CD4-positive, alpha-beta T cell treated with Interleukin-10 for 1 hour (primary cell): ENCODE results near the gene PLA2G2A.
"Not testable (repeated sequence)": the region's sequence is repeated elsewhere in the genome, so short reads cannot be mapped to it uniquely, and the experiment has no call there.

Experiments
- DNase-seq: peaks from one replicate; pipeline ENCODE4 v3.0.0-alpha.2; 2020

Gene PLA2G2A

DNA sequence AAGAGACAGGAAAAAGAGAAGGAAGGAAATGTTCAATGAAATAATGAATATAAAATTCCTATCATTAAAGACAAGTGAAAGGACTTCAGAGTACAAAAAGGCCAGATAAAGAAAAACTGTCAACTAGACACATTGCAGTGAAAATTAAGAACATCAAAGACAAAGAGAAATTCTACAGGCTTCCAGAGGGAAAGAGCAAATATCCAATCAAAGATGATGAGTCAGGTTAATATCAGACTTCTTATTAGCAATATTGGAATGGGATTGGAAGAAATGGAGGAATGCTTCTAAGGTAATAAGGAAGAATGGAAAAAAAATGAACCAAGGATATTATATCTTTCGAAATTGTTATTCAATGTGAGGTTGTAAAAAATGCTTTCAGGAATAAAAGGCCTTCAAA, 7.8 kb downstream of the PLA2G2A start:
- no peak for DNase-seq

DNA sequence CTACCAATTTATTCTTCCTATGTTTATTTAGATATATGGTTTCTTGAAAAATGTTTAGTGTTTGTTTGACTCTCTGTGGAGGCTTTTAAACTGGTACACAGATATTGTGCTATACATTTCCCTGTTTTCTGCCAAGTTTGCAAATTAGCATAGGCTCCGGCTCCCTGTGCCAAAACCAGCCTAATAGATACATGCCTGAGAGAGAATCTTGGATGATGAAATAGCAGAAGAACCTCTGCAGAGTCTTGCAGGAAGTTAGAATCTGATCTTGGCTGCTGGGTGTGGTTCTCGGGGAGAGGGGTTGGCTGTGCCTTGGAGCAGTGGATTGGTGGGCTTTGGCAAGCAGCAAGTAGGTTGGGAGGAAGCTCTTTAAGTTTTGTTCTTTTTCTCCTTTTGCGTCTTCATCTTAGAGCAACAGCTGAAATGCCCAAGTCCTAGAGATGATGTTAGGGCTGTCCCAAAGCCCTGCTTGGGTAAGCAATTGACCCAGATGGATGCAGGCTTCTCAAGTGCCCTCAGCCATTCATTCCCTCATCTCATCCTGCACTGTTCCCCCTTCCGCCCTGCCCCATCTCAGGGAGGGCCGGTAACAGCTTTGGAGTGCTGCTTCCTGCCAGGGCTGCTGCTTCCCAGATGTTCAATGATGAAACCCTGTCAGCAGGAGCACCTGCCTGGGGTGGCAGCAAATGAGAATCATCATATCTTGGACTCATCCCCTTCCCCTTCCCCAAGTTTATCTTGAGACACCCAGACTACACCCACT, 9.3 kb downstream of the PLA2G2A start:
- no peak for DNase-seq

DNA sequence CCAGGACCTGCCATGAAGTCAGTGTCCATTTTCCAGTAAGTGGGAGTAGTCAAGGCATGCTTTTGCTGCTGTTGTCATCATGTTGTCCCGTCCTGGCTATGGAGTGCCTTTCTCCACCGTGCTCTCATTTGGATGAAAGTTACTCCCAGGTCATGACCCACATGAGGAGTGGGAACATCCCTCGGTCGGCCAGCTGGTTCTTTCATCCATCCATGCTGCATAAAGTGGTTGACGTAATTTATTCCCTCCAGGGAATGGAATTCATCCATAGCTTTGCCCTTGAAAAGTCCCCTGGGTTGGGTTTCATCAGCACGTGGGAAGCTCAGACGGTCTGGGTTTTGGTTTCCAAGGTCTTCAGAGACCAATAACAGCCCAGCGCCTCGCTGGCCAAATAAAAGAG, 11.6 kb downstream of the PLA2G2A start:
- DNase-seq, result no peak

DNA sequence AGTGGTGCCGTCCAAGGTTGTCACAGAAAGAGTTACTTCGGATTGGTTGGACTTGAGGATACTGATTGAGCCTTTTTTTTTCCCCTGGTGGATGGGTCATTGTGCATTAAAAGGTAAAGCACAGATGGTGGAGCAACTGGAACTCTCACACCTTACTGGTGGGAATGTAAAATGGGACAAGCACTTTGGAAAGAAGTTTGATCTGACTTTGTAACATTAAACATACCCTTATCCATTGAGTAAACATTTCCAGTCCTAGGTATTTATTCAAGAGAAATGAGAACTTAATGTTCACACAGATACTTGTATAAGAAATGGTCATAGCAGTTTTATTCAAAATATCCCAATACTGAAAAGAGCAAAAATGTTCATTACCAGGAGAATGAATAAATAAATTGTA, 14.9 kb downstream of the PLA2G2A start:
- no peak for DNase-seq

DNA sequence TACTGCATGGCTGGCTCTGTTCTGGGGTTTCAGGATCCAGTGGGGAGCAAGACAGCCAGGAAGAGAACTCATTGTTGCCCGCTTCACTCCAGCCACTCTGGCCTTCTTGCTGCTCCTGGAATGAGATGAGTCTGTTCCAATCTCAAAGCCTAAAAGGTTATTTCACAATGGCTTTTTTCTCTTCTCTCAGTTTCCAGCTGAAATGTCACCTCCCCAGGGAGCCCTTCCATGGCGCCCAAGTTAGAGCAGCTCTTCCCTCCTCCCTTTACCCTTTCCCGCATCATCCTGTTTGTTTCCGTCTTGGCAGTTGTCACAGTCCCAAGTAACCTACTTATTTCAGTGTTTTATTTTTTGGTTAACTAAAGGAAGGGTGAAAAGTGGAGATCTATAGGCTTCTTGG, 15.8 kb downstream of the PLA2G2A start:
- no peak for DNase-seq

DNA sequence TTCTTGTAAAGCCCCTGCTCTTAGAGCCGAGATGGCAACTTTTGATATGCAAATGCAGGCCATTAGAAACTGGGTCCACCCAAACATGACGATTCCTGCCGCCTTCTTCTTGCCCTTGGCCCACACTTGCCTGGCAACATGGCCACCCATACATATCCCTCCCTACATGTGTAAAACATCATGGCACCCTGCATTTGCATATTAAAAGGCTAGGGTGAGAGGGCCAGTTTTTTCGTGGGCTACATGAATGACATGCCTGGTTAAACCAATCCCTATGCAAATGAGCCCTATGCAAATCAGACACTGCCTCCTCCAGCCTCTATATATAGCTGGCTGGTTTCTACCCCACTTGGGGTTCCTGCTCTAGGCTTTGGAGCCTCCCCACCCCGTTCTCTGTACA, 18.8 kb downstream of the PLA2G2A start:
- no peak for DNase-seq

DNA sequence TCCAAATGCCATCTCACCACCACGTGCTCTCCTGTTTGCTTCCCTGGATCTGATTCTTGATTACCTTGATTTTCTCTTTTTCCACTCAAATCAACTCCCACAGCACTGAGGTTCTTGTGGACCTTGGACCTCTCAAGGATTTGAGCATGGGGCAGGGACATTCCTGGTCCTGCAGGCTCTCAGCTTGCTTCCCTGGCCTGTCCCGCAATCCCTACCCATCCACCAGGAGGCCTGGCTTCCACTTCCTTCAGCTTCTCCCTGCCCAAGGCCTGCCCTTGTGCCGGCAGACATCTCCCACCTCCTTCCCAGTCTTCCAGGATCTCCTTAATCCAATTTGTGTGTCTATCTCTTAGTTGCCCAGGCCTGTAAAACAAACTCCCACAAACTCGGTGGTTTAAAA, 21.6 kb downstream of the PLA2G2A start:
- DNase-seq, result no peak

DNA sequence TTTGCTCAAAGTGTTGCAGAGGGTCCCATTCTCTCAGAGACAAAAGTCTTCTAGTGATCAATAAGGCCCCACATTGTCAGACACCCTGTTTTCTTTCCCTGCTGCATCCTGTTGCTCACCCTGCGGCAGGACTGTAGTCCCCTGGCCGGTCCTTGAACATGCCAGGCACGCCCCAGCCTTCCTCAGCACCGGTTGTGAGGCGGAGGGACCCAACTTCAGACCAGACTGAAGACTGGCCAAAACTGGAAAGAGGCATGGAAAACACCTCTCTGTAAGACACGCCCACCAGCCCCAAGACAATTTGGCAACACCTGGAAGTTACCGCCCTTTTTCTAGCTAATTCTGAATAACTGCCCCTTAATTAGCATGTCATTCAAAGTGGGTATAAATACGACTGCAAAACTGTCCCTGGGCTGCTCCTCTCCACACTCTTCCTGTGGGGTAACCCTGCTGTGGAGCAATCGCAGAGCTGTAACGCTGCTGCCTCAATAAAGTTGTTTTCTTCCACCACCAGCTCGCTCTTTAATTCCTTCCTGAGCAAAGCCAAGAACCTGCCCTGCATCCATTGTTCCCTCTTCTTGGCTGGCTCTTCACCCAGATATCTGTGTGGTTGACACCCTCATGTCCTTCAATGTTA, 23.8 kb downstream of the PLA2G2A start:
- DNase-seq, result no peak

DNA sequence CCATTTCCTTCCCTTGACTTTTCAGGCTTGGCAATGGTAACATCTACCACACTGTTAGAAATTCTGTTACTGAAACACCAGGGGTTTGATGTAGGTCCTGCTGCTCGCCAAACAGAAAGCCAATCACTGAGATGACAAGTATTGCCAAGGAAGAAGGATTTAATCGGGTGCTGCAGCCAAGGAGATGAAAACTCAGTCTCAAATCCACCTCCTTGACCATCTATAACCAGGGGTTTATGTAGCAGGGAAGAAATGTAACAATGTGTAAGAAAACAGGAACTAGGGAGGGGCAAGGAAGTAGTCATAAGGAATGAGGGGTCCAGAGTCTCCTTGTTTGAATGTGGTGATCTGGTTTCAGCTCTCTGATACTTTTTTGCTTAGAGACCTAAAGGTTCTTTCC, 25.4 kb downstream of the PLA2G2A start:
- no peak for DNase-seq

DNA sequence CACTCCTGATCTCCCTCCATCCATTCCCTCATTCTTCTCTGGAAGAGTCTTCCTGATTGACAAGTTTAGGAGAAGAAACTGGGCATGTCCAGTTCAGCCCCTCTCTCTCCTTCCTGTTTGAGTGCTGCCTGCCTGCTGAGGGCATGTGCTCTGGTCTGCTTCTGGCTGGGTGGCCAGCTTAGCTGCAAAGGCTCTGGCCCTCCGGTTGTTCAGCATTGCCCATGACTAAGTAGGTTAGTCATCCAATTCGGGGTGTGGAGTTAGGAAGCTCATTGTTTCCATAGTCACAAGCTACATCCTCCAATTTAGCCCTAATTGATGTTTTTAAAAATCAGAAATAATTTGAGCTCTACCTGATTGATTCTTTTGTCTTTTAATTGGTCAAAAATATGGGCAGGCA, 30.4 kb downstream of the PLA2G2A start:
- no peak for DNase-seq

DNA sequence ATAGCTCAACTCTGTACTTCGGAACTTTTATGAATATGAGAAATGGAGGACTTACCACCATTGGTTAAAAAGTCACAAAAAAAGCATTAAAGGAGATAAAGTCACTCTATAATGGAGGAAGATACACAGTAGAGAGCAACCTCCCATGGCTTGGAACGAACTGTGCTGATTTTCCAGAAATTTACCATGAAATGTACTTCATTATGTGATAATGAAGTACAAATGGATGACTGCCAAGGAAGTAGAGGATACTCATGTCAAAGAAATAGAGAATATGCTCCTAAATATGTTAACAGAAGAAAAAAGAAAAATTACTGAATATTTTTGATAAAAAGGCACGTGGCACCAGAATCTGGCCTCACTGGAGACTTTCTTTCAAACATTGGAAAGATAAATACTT, 32.4 kb downstream of the PLA2G2A start:
- DNase-seq, result no peak

DNA sequence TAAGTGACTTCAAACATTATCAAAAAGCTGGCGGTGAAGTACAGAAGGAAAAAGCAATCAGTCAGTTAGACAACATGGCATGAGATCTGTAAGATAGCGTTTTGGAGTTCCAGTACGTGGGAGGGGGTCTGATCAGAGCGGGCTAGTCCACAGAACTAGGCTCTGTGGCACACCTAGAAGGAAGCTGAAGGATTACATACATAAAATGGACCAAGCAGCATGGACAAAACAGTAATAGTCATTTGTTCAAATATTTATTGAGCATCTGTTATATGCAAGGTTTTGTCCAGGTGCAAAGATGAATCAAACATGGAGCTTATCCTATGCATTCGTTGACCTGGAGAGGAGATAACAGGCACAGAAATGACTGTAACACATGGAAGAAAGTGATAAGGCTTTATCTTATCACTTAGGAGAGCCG, 33.1 kb downstream of the PLA2G2A start:
- no peak for DNase-seq

DNA sequence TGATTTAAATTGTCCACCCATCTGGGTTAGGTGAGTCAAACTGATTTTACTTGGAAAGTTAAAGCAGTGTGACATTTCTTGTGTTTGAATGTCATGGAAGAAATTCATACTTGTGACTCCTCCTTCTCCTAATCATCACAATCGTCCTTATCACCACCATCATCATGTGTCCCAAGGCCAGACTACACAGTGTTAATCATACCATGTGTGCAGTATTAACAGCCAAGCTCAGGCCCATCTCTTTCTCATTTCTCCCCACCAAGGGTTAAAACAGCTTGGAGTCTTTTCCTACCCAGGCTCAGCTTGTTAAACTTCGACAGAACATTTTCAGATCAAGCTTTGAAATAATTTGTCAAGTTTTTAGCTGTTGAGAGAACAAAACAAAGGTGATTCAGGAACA, 33.5 kb downstream of the PLA2G2A start:
- DNase-seq, result no peak

DNA sequence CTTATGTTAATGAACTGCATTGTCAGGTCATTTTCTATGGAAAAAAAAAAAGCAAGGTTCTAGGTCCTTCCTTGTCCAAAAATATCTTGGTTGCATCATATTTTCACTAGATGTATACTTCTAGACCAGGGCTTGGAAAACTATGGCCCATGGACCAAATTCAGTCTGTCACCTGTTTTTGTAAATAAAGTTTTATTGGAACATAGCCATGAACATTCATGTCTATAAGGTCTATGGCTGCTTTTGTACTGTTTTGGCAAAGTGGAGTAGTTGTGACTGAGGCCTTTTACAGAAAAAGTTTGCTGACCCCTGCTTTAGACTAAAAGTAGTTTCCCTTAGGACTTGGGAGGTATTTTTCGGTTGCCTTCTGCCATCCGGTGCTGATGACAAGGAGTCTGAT, 36.8 kb downstream of the PLA2G2A start:
- DNase-seq, result no peak

DNA sequence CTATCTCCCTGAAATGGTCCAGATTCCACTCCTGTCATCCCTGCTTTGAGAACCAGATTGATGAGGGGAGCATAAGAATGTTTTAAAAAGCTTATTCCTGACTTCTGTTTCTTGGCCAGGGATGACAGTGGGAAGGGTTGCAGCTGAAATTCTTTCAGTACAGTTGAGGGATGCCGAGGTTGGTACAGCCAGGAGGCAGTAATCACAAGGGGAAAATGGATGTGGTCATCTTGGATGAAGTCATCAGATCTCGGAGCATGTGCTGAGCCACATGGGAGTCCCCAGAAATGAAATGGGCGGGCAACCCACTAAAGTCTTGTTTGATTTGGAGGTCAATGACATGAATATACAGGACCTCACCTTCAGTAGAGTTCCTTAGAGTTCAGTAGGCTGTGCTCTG, 37.3 kb downstream of the PLA2G2A start:
- DNase-seq, result no peak

DNA sequence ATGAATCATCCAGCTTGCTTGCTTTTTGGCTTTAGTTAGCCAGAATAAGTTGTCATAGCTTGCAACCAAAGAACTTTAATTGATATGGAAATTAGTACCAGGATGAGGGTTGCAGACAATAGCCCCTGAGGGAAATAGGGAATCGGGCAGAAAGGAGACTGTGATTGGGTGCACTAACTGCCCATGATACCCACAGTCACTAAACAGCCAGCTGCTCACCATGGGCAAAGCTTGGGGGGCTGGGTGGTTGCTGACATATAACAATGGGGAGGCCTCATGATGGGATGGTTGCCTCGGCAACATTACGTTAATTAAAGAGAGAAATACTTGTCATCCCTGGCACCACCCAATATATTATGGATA, 38.2 kb downstream of the PLA2G2A start:
- no peak for DNase-seq

DNA sequence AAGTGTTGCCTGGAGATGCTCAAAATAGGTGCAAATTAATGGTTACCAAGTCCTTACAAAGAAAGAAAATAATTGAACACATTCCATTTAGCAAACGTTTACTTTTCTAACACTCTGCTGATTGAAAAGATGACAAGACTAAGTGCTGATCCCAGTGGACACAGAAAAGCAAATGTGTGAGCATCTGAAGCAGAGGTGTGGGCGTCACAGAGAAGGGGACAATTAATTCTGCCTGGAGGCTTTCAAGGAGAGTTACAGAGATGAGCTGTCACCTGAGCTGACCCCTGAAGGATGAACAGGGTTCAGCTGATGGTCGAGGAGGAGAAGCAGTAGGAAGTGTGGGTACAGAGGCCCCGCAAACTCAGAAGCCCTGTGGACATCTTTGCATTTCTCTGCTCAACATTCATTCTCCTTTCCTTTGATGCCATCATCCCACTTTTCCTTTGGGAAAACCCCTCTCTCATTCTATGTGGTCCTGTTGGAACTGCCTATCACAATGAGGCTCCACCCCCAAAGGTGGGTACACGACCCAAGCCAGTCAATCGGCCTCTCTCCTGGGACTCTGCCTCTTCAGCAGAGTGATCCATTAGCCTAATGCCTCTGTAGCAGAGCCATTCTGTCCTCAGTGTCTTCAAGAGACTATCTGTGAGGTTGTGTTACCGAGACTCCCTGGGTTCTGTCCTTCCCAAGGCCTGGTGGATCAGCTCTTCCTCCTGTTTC, 38.8 kb downstream of the PLA2G2A start:
- no peak for DNase-seq

DNA sequence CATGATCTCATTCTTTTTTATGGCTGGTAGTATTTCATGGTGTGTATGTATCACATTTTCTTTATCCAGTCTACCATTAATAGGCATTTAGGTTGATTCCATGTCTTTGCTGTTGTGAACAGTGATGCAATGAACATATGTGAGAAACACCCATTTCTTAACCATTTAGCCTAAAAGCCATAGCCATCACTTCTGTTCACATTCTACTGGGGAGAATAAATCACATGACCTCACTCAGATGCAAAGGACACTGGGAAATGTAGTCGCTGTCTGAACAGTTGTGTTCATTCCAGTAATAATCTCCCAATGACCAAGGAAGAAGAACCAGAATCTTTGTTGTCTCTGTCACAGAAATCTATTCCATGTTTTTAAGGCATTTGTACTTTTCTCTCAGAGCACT, 40.9 kb downstream of the PLA2G2A start:
- DNase-seq, result no peak

DNA sequence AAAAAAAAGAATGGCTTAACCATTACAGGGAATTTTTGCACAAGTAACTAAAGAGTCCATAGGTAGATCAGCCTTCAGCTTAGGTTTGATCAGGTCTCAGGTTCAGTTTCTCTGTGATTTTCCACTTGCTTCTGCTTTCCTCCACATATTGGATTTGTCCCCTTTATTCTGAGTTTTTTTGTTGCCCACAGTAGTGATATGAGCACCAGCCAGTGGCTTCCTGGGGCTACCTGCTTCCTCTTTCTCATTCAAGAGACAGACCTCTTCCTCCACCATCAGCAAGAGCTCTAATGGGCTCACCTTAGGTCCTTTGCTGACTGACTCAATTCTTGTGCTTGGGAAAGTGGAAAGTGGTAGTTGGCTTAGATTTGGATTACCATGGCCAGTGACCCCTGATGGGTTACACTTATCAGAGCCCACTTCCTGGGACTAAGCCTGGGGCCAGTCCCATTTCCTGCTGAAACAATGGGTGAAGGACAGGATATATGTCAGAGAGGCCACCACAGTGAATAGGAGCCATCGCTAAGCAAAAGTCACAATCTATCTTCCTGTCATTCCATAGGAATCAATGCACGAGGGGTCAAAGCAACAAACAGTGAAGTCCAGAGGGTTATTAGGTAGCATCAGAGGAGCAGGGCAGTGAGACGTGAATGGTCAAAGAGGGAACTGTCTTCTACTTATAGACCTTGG, 43.2 kb downstream of the PLA2G2A start:
- no peak for DNase-seq

DNA sequence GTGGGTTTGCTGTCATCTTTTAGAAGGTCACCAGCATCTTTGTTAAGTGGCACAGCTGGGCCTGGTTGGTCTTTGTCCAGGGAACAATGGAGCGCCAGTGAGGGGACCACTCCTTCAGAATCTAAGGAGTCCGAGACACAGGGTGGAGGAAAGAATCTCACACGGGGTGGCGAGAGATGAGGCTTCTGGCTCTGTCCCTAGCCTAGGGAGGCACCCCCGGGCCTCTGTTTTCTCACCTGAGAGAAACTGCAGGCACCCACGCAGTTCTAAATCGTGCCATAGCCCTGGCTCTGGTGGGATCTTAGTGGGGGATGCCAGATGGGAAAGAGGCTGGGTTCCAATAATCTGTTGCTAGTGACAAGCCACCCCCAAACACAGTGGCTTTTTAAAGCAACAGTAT, 45.1 kb downstream of the PLA2G2A start:
- no peak for DNase-seq

DNA sequence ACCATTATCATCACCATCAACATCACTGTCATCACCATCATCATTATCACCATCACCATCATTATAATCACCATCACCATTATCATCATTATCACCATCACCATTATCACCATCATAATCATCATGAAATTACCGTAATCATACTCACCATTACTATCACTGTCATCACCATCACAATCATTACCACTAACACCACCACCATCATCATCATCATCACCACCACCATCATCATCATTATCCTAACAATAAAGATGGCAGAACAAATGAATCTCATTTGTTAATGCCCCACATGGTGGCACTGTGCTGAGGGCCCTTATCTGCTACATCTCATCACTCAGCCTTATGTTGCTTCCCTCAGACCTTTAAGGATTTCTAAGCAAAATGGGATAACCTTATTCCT, 46.6 kb downstream of the PLA2G2A start:
- DNase-seq, result no peak

DNA sequence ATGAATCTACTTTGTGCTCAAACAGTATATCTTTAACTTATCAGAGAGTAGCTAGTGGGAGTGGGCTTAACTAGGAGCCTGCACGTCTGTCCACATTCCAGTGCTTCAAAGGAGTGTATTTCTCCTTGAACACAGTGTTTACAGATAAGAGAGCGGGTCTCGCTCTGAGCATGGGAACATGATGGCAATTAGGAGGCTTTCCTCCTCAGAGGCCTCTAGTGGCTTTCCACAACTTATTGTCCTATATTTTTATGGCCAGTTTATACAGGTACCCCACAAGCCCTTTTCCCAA, 52.3 kb downstream of the PLA2G2A start:
- DNase-seq, result not testable (repeated sequence)

DNA sequence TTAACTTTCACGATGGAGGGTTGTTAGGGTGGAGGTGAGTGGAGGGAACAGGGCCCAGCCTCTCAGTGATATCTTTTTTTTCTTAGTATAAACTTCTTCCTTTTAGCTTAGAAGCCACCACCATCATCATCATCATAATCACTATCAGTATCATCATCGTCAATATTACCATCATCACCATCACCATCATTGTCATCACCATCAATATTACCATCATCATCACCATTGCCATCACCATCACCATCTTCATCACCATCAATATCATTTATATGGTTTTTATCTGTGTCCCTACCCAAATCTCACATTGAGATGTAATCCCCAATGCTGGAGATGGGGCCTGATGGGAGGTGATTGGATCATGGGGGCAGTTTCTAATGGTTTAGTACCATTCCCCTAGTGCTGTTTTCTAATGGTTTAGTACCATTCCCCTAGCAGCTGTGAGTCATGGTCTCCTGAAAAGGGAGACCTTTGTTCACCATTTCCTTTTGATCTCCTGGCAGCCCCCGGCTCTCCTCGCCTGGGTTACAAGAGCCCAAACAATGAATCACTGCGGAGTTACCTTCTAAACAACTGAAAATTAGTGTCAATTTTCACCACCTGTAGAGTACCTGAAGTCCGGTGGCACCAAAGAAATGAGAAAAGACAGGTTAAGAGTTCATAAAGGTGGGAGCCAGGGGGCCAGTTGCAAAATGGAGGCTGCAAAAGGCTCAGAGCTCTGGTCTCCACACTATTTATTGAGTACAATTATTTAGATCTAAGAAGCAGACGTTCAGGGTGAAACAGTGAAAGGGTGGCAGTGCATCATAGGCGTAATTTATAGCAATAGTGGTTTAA, 52.9 kb downstream of the PLA2G2A start:
- no peak for DNase-seq
